ENCODE measurements around the gene ATP6AP1. TPM values are rescaled to one million over a fixed set of nuclear protein-coding genes. Genes with fewer than 3 reads are reported as not detected.

The ATP6AP1 gene
- total and polyA plus RNA-seq, 2 donors (not counting 3 experiments of a cell fraction or from before 2014, with no cell fraction given) = 145 to 322 TPM

DNA sequence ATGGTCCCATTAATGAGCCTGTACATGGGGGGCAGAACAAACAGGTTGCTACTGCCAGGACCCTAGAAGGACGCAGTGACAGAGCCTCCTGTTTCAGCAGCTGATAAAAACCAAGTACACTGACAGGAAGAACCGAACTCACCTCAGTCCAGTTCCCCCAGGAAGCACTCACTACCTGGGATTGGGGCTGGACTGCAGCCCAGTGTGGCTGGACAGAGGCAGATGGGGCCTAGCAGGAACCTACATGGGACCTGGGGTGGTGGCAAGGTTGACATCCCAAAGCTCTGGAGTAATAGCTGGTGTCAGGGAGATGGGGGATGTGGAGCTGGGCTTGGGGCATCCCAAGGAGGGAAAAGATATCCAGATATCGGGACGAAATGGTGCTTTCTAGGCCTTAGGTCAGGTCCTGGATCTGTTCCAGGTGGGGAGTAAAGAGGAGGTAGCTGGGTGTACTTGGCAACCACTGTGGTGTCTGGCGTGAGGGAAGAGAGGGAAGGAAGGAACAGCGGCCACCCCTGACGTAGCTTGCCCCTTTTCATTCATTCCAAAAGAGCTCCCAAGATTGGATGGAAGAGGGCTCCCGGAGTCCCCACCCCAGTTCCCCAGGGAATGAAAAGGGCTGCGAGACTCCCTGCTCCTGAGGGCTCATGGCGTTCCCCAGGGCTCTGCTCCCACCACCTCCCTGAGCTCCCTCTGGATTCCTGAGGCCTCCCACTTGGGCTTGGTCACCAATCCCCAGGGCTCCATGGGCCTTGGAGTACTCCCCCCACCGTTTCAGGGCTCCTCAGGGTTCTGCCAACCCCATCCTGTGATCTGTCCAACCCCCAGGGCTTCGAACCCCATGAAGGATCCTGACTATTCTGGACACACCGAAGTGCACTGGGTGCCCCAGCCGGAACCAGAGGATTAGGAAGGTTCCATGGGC is 44.9 kb upstream of the ATP6AP1 start:
- Histone ChIP-seq H4K20me1 (replicated peaks; ENCODE audit: control insufficient read depth, extremely low read depth, insufficient read depth, low read length) (no peaks in the 10 kb centered on the region), H3K36me3 (ENCODE audit: control insufficient read depth in 2 of 2, extremely low read depth in 1 of 2, insufficient read depth in 2 of 2, low read length in 2 of 2) (no peaks in the 10 kb centered on the region), H3K4me3 (replicated peaks in 1 of 3; ENCODE audit: insufficient read depth in 1 of 3, low read depth in 1 of 3, low read length in 3 of 3) (no peak overlapping the region), H3K4me1 (ENCODE audit: control insufficient read depth, extremely low read depth, insufficient read depth, low read length) (no peaks in the 10 kb centered on the region), H3K9ac (replicated peaks; ENCODE audit: extremely low read depth, insufficient read depth, low read length) (no peak overlapping the region), H3K9me1 (replicated peaks; ENCODE audit: control insufficient read depth, extremely low read depth, insufficient read depth, low read length) (no peaks in the 10 kb centered on the region), H2AFZ (ENCODE audit: low read depth, low read length) (no peak overlapping the region), H3K27ac (ENCODE audit: insufficient read depth, low read depth, low read length) (no peak overlapping the region), H3K79me2 (ENCODE audit: control insufficient read depth, insufficient read depth, low read length) (peaks cover 17% of the 10 kb centered on the region), H3K27me3 (ENCODE audit: control insufficient read depth in 2 of 2, insufficient read depth in 2 of 2, low read length in 2 of 2) (no peaks in the 10 kb centered on the region), H3K9me3 (replicated peaks; ENCODE audit: control insufficient read depth, insufficient read depth, low read length) (no peaks in the 10 kb centered on the region), H3K4me2 (ENCODE audit: insufficient read depth, low read length) (no peak overlapping the region)
- intact Hi-C loops (cut with micrococcal nuclease) = no loop called here
- FAIRE-seq (no peak), DNase-seq (ENCODE audit: low read depth, low spot score) (no peak)
- dilution Hi-C loops (cut with MboI; ENCODE audit: extremely low pct_ligation_motif_present, low sequenced_read_pairs) = no loop called here
- TF ChIP-seq GATA2 (IDR thresholded peaks at IDR 0.05; ENCODE audit: insufficient read depth, insufficient read length, low read depth, low read length) = no peak
- no peak for TF ChIP-seq POLR2A (IDR thresholded peaks at IDR 0.05; ENCODE audit: low read depth, low read length)
- TF ChIP-seq POLR2AphosphoS5 (IDR thresholded peaks at IDR 0.05; ENCODE audit: insufficient read depth, low read depth, low read length) = no peak
- TF ChIP-seq, protein P1, sequence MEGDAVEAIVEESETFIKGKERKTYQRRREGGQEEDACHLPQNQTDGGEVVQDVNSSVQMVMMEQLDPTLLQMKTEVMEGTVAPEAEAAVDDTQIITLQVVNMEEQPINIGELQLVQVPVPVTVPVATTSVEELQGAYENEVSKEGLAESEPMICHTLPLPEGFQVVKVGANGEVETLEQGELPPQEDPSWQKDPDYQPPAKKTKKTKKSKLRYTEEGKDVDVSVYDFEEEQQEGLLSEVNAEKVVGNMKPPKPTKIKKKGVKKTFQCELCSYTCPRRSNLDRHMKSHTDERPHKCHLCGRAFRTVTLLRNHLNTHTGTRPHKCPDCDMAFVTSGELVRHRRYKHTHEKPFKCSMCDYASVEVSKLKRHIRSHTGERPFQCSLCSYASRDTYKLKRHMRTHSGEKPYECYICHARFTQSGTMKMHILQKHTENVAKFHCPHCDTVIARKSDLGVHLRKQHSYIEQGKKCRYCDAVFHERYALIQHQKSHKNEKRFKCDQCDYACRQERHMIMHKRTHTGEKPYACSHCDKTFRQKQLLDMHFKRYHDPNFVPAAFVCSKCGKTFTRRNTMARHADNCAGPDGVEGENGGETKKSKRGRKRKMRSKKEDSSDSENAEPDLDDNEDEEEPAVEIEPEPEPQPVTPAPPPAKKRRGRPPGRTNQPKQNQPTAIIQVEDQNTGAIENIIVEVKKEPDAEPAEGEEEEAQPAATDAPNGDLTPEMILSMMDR (IDR thresholded peaks at IDR 0.05; ENCODE audit: extremely low read depth in 1 of 2, insufficient read depth in 1 of 2, low read depth in 1 of 2, low read length in 2 of 2) = no peak
- no peak for TF ChIP-seq JUN (IDR thresholded peaks at IDR 0.05; ENCODE audit: borderline replicate concordance, insufficient read depth, insufficient read length, low read depth)
- no peak for TF ChIP-seq MYC (IDR thresholded peaks at IDR 0.05; ENCODE audit: low read depth, low read length)
- no peak for TF ChIP-seq EZH2 (IDR thresholded peaks at IDR 0.05; ENCODE audit: borderline replicate concordance, low read depth, low read length, severe bottlenecking)
- no peak for TF ChIP-seq FOS (IDR thresholded peaks at IDR 0.05; ENCODE audit: borderline replicate concordance, insufficient read depth, low read length)
- TF ChIP-seq, protein P2, sequence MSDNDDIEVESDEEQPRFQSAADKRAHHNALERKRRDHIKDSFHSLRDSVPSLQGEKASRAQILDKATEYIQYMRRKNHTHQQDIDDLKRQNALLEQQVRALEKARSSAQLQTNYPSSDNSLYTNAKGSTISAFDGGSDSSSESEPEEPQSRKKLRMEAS (IDR thresholded peaks at IDR 0.05; ENCODE audit: insufficient read depth, insufficient read length) = no peak
- POLR2A ChIA-PET = no interaction called here
- CTCF ChIA-PET = interaction anchor here (1.1 to 2.6 kb wide), 4 partner anchors 10 to 148 kb away, joined by 3 to 16 read pairs (median 6); partner anchors contain the start of gene FLNA
- BruUV-seq (replicated peaks) = no TSS peak
